ENCODE data around the gene ZNF385B. TPM values are rescaled to one million over a fixed set of nuclear protein-coding genes. Genes with fewer than 3 reads are reported as not detected.
A peak's percentile ranks its signal among the peaks of the same experiment; 100 is the strongest.
"Not testable (repeated sequence)": the region's sequence is repeated elsewhere in the genome, so short reads cannot be mapped to it uniquely, and the experiment has no call there.

The ZNF385B gene
- total and polyA plus RNA-seq, 8 donors, result 4.6 to 51.3 (median 6.1) TPM

DNA sequence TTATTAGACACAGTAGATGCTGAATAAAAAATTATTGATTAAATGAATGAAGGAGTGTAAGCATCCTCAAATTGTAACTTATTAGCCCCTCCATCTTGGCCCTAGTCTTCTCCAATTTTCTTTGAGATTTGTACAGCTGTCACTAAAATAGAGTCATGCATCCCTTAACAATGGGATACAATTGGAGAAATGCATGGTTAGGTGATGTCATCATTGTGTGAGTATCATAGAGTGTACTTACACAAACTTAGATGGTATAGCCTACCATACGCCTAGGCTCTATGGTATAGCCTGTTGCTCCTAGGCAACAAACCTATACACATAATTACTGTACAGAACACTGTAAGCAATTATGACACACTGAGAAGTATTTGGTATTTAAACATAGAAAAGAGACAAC, 38.3 kb upstream of the ZNF385B start:
- no peaks in the 10 kb centered on the region for H3K36me3 ChIP-seq
- TF ChIP-seq, protein P1, sequence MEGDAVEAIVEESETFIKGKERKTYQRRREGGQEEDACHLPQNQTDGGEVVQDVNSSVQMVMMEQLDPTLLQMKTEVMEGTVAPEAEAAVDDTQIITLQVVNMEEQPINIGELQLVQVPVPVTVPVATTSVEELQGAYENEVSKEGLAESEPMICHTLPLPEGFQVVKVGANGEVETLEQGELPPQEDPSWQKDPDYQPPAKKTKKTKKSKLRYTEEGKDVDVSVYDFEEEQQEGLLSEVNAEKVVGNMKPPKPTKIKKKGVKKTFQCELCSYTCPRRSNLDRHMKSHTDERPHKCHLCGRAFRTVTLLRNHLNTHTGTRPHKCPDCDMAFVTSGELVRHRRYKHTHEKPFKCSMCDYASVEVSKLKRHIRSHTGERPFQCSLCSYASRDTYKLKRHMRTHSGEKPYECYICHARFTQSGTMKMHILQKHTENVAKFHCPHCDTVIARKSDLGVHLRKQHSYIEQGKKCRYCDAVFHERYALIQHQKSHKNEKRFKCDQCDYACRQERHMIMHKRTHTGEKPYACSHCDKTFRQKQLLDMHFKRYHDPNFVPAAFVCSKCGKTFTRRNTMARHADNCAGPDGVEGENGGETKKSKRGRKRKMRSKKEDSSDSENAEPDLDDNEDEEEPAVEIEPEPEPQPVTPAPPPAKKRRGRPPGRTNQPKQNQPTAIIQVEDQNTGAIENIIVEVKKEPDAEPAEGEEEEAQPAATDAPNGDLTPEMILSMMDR (IDR thresholded peaks at IDR 0.05), result no peak

DNA sequence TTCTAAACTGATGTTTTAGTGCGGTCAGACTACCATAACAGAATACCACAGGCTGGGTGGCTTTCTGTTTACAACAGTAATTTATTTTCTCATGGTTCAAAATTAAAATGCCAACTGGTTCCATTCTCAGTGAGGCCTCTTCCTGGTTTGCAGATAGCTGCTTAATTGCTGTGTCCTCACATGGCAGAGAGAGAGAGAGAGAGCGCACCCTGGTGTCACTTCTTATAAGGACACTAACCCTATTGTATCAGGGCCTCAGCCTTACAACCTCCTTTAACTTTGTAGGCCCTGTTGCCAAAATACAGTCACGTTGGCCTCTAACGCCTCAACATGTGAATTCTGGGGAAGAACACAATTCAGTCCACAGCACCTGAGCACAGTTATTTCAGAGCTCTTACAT, 37.5 kb upstream of the ZNF385B start:
- no peak for DNase-seq
- H3K36me3 ChIP-seq, result no peaks in the 10 kb centered on the region
- TF ChIP-seq, protein P1 (IDR thresholded peaks at IDR 0.05), result no peak
- no peaks in the 10 kb centered on the region for H3K27me3 ChIP-seq
- no peak overlapping the region for H3K4me3 ChIP-seq
- intact Hi-C loops (cut with DNase I), result no loop called here
- H3K9me3 ChIP-seq, result peaks cover 0 to 4% of the 10 kb centered on the region in 2 donors
- peak; percentile 27 for ATAC-seq
- H3K4me1 ChIP-seq, result no peaks in the 10 kb centered on the region
- H3K27ac ChIP-seq, result no peak overlapping the region

More for the DNA sequence above, 38.3 kb upstream of the ZNF385B start:
- H3K27me3 ChIP-seq, result no peaks in the 10 kb centered on the region
- peaks cover 0 to 8% of the 10 kb centered on the region in 2 donors for H3K9me3 ChIP-seq
- intact Hi-C loops (cut with DNase I), result no loop called here
- no peak for ATAC-seq
- no peak overlapping the region for H3K27ac ChIP-seq
- no peak for DNase-seq
- no peak overlapping the region for H3K4me3 ChIP-seq
- no peaks in the 10 kb centered on the region for H3K4me1 ChIP-seq

DNA sequence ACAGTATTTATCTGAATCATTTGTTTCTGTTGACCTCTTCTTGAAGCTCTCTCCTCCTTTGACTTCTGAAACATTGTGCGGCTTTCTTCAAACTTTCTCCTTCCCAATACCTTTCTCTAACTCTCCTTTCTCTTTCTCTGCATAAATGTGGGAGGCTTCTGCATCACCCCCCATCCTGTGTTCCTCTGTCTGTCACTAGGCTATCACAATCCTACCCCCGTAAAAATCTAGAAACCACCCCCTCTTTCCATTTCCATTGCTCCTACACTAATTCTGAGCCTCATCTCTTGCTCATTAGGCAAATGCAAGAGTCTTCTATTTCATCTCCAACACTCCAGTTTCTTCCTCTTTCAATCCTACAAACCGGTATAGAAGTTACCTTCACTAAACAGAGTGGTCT, 32.2 kb upstream of the ZNF385B start:
- TF ChIP-seq, protein P1 (IDR thresholded peaks at IDR 0.05), result no peak
- intact Hi-C loops (cut with DNase I), result no loop called here

DNA sequence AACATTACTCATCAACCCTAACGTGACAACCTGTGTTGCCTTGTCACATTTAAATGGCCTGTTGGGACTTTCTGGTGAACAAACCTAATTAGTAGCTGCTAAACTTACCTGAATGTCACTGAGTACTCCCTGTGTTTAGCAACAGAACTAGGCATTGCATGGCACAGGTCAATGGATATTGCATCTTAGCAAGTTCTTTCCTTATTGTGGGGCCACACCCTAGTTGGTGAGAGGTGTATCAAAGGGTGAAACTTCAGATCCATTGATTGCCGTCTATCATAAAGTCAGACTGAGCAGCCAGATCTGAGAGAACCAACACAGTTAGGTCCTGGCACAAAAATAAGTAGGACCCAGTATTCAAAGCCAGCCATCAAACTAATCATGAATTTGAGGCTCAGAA, 29.8 kb upstream of the ZNF385B start:
- intact Hi-C loops (cut with DNase I), result no loop called here
- Histone ChIP-seq H3K36me3 (no peaks in the 10 kb centered on the region), H3K27ac (no peak overlapping the region), H3K9me3 (peaks cover 0 to 17% of the 10 kb centered on the region in 2 donors), H3K27me3 (no peaks in the 10 kb centered on the region), H3K4me1 (no peaks in the 10 kb centered on the region), H3K4me3 (no peak overlapping the region)
- DNase-seq (no peak), ATAC-seq (no peak)
- TF ChIP-seq, protein P1 (IDR thresholded peaks at IDR 0.05), result no peak

More for the DNA sequence above, 32.2 kb upstream of the ZNF385B start:
- Histone ChIP-seq H3K36me3 (no peaks in the 10 kb centered on the region), H3K27me3 (no peaks in the 10 kb centered on the region), H3K27ac (no peak overlapping the region), H3K4me3 (no peak overlapping the region), H3K4me1 (no peaks in the 10 kb centered on the region), H3K9me3 (peaks cover 0 to 12% of the 10 kb centered on the region in 2 donors)
- ATAC-seq (no peak), DNase-seq (no peak)

DNA sequence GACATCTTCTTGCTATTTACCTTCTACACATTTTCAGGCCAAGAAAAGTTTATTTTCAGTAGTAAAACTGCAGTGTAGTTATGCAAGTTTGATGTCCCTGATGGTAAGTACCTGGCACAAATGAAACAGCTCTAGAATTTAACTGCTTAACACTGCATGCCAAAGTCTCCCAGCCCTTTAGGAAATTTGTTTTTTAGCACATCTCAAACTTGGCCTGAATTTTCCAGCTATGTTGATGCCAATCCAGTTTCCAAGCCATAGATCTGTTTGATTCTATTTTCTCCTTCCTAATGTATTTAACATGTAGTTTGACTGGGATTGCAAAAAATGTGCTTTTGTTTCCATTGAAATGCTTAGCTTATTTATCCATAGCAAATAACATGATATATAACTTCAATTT, 29.3 kb upstream of the ZNF385B start:
- TF ChIP-seq, protein P1 (IDR thresholded peaks at IDR 0.05), result no peak
- Histone ChIP-seq H3K36me3 (no peaks in the 10 kb centered on the region), H3K27me3 (no peaks in the 10 kb centered on the region), H3K4me1 (no peaks in the 10 kb centered on the region), H3K27ac (no peak overlapping the region), H3K9me3 (peaks cover 0 to 17% of the 10 kb centered on the region in 2 donors), H3K4me3 (no peak overlapping the region)
- intact Hi-C loops (cut with DNase I), result no loop called here
- ATAC-seq (no peak), DNase-seq (no peak)

DNA sequence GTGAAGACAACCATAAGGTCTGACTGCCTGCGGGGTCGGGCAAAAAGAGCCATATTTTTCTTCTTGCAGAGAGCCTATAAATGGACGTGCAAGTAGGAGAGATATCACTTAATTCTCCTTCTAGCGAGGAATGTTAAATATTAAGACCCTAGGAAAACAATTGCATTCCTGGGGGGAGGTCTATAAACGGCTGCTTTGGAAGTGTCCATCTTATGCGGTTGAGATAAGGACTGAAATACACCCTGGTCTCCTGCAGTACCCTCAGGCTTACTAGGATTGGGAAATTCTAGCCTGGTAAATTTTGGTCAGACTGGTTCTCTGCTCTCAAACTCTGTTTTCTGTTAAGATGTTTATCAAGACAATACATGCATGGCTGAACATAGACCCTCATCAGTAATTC, 27.2 kb upstream of the ZNF385B start:
- H3K4me1 ChIP-seq; H3K4me3 ChIP-seq; ATAC-seq; H3K27me3 ChIP-seq; H3K36me3 ChIP-seq; H3K27ac ChIP-seq; DNase-seq; intact Hi-C loops (cut with DNase I): not testable (repeated sequence)
- peaks cover 0 to 17% of the 10 kb centered on the region in 2 donors for H3K9me3 ChIP-seq
